GM12872 (cell line): ENCODE results near the gene ATF3.

Experiments
- TF ChIP-seq, protein P1 (sequence below): IDR thresholded peaks from 3 replicates; pipeline ENCODE4 v1.5.1; 2011; ENCODE audit warnings: low read depth, mild to moderate bottlenecking, low read length, moderate library complexity; ENCODE audit not compliant: insufficient read depth

ATF3 gene

GRCh38 chr1:212605441-212606394 lies 2.8 kb upstream of the ATF3 start:
- TF ChIP-seq, protein P1, sequence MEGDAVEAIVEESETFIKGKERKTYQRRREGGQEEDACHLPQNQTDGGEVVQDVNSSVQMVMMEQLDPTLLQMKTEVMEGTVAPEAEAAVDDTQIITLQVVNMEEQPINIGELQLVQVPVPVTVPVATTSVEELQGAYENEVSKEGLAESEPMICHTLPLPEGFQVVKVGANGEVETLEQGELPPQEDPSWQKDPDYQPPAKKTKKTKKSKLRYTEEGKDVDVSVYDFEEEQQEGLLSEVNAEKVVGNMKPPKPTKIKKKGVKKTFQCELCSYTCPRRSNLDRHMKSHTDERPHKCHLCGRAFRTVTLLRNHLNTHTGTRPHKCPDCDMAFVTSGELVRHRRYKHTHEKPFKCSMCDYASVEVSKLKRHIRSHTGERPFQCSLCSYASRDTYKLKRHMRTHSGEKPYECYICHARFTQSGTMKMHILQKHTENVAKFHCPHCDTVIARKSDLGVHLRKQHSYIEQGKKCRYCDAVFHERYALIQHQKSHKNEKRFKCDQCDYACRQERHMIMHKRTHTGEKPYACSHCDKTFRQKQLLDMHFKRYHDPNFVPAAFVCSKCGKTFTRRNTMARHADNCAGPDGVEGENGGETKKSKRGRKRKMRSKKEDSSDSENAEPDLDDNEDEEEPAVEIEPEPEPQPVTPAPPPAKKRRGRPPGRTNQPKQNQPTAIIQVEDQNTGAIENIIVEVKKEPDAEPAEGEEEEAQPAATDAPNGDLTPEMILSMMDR, result no peak

DNA sequence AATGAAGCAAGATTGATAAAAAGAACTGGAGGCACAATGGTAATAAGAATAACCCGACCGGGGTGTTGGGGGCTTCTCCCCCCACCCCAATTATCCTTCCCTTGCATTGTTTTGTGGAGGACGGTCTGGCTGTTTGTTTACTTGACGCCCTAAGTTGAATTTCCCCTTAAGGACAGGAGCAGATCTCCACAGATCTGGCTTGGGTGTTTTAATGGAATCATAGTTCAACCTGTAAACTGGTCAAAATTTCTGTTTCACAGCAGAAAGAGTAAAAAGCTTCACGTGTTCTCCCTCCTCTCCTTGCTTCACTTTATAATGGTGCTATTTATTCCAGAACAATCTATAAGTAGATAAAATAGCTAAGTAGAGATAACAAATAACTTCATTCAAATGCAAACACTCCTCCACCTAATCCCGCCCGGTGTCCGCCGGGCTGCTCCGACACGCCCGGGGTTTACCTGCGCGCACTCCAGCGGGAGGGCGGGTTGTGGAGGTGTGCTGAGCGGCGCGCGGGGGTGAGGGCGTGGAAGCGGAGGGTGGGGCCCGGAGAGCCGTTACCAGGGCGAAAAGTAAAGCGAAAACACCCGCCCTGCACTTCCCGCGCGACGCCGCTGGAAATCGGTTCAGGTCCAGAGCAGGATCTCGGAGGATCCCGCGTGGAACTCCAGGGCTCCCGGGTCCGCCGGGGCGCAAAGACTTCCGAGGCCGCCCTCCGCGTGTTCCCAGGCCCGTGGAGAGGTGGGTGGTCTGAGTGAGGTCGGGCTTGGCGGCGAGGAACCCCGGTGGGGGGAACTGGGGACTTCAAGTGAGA lies 2.0 kb upstream of the ATF3 start:
- TF ChIP-seq, protein P1, result no peak

- TF ChIP-seq, protein P1, result no peak
Measured at GRCh38 chr1:212607206-212607912, 1.2 kb upstream of the ATF3 start.

DNA sequence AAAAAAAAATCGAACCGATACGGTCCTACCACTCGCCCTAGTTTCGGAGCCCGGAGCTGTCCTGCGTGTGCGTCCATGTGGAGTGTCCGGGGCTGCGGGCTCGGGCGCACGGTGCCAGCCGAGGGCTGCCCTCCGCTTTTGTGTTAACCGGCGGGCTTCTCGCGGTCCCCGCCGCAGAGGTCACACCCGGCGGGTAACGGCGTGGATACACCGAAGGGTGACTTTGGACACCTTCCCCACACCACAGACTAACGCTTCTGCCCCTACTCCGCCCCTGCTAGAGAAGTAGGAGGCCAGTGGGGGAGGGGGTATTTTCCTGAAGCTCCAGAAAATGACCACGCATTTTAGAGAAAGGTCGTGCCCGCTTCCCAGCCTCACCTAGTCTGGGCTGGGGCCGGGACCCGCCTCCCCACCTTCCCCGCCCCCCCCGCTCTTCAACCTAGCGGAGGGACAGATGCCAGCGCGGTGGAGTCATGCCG lies 609 bp upstream of the ATF3 start:
- TF ChIP-seq, protein P1, result no peak

DNA sequence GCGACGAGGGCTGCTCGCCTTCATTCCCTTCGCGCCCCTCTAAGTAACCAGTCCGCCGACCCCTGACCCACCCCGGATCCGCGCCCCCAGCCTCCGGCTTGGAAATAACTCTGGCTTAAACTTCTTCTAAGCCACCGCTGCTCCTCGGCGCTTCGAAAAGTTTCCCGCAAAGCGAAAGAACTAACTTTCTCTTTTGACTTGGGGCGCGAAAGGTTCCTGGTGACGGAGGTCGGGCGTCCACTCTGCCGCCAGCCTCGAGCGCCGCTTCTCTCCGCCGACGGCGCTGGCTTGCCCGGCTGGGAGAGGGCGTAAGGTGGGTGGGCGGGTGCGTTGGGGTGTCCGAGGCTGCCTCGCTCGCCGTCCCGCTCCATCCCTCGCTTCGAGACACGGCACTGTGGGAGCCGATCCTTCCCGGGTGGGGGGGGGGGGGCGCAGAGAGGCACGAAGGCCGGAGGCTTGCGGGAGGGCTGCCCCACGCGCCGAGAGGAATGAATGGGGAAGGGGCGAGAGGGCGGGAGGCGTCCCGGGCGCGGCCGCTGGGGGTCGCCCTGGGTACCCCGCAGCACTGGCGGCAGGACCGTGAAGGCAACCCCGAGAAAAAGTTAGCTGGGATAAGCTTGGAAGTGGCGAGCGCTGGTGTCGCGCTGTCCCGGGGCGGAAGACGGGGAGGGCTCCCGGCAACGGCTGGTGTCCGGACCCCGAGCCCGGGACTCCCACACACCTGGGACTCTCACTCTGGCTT lies 569 bp downstream of the ATF3 start:
- TF ChIP-seq, protein P1, result peak; percentile 73

DNA sequence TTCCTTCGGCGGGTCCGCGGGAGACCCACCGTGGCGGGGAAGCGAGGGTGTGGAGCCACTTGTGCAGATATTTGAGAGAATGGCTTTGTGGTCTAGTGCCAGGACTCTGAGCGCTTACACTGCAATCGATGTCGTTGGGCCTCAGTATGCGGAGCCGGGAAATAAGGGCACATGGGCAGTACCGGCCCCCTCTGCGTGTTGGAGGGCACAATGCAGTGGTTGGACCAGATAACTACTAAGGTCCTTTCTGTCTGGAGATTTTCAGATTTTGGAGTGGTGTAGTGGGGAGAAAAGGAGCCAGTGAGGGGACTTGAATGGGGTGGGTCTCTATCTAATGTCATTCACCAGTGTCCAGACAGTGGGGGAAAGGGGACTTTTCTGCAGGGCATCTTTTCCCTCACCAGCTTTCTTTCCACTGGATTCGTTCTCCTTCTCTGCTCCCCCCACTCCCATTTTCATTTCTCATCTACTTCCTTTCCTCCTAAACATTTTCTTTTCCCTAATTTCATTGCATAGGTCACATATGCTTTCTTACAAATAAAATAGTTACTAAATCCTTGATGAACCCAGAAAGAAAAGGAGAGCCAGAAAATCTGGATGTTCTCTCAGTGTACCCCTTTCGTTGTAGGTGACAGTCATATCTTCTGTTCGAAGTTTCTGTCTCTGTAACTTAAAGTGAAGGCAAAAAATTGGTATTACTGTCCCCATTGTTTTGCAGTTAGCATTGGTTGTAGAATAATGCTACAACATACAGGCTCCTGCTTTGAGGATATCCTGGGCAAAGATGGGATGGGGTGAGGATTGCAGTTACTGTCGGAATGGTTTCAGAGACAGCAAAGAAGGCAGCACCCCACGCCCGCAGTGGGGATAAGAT lies 1.4 kb downstream of the ATF3 start:
- TF ChIP-seq, protein P1, result no peak
